Progenitor cell of endocrine pancreas (in vitro differentiated cells): ENCODE results near the gene TMC6. TPM values are rescaled to one million over a fixed set of nuclear protein-coding genes. Genes with fewer than 3 reads are reported as not detected.
A peak's percentile ranks its signal among the peaks of the same experiment; 100 is the strongest.

ENCODE experiments used
- DNase-seq: peaks from one replicate; pipeline ENCODE4 v3.0.0; 2021; ENCODE audit warnings: low spot score; ENCODE audit not compliant: unreplicated experiment
- H3K27ac Mint-ChIP-seq: 2 replicates; pipeline ENCODE4 v1.8.0; 2021; ENCODE audit warnings: mild to moderate bottlenecking, moderate library complexity, mixed read lengths
- H3K27me3 Mint-ChIP-seq: 2 replicates; pipeline ENCODE4 v1.8.0; 2021; ENCODE audit warnings: mixed read lengths
- H3K36me3 Mint-ChIP-seq: 2 replicates; pipeline ENCODE4 v1.8.0; 2022; ENCODE audit warnings: mixed read lengths; ENCODE audit not compliant: insufficient read depth
- H3K4me1 Mint-ChIP-seq: 2 replicates; pipeline ENCODE4 v1.8.0; 2021; ENCODE audit warnings: low read depth, mixed read lengths
- H3K4me3 Mint-ChIP-seq: 2 replicates; pipeline ENCODE4 v1.8.0; 2021; ENCODE audit warnings: low read depth, mild to moderate bottlenecking, moderate library complexity, mixed read lengths
- H3K9me3 Mint-ChIP-seq: 2 replicates; pipeline ENCODE4 v1.8.0; 2021; ENCODE audit warnings: low read depth, mixed read lengths
- total RNA-seq: library from RNA; stranded (reverse); gene quantifications from 2 replicates; pipeline ENCODE4 v1.2.1, GENCODE V29; 2021
- TF ChIP-seq, protein P1 (sequence below): fragments of 200-600 bp; sonication (generic); IDR thresholded peaks from one replicate; pipeline ENCODE4 v1.5.0; 2021; ENCODE audit warnings: antibody characterized with exemption, mild to moderate bottlenecking; ENCODE audit not compliant: unreplicated experiment

Gene TMC6
- total RNA-seq, 1 donor from 2014 or later = 134 TPM

DNA sequence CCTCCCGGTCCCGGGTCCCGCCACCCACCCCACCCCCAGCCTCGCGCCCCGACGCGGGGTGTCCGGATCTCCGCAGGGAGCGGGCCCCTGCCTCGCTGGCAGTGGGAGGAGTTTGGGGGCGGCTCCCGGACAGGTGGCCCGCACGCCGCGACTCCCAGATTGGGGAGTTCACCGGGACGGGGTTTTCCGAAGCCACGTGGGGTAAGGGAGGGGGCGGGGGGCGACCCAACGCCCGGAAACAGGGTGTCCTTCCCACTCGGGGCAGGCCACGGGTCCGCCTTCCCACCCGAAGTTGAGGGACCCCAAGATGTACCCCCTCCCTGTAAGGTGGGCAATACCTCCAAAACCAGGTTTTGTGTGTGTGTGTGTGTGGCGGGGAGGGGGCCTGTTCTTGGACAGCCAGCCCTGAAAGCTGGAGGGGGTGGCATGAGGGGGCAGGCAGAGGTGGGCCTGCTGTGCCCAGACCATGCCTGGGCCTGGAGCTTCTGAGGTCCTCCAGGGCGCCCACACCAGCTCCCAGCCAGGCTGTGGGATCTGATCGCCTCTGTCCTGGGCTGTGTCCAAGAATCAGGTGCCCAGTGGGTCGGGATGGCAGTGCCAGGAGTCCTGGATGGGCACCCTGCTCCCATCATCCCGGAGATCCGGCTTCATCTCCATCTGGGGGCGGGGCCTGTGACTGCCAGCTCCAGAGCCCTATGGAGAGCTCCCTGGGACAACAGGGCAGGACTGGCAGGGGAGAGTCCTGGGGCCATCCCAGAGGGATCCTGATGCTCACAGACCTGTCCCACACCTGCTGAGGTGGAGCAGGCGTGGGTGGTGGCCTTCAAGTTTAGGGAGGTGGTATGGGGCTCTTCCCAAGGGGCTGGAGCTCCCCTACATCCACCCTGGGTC is 40.6 kb upstream of the TMC6 start:
- peaks cover 4% of the 10 kb centered on the region for H3K36me3 Mint-ChIP-seq
- no peaks in the 10 kb centered on the region for H3K27me3 Mint-ChIP-seq
- peak; percentile 28 for DNase-seq
- TF ChIP-seq, protein P1, sequence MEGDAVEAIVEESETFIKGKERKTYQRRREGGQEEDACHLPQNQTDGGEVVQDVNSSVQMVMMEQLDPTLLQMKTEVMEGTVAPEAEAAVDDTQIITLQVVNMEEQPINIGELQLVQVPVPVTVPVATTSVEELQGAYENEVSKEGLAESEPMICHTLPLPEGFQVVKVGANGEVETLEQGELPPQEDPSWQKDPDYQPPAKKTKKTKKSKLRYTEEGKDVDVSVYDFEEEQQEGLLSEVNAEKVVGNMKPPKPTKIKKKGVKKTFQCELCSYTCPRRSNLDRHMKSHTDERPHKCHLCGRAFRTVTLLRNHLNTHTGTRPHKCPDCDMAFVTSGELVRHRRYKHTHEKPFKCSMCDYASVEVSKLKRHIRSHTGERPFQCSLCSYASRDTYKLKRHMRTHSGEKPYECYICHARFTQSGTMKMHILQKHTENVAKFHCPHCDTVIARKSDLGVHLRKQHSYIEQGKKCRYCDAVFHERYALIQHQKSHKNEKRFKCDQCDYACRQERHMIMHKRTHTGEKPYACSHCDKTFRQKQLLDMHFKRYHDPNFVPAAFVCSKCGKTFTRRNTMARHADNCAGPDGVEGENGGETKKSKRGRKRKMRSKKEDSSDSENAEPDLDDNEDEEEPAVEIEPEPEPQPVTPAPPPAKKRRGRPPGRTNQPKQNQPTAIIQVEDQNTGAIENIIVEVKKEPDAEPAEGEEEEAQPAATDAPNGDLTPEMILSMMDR = no peak
- peak overlapping the region; percentile 73 for H3K4me3 Mint-ChIP-seq
- H3K27ac Mint-ChIP-seq = no peak overlapping the region
- no peaks in the 10 kb centered on the region for H3K9me3 Mint-ChIP-seq
- no peaks in the 10 kb centered on the region for H3K4me1 Mint-ChIP-seq

GRCh38 chr17:78168242-78168902 is 39.8 kb upstream of the TMC6 start, which contains the start of gene SYNGR2:
Gene SYNGR2 (plus strand): TSS chr17:78168581. CDS start chr17:78168617, 36 bp downstream.
- no peaks in the 10 kb centered on the region for H3K9me3 Mint-ChIP-seq
- H3K27ac Mint-ChIP-seq = no peak within 1 kb of the TSS
- TF ChIP-seq, protein P1 = no peak
- peak; percentile 87 for DNase-seq
- peaks cover 2% of the 10 kb centered on the region for H3K36me3 Mint-ChIP-seq
- H3K4me1 Mint-ChIP-seq = no peaks in the 10 kb centered on the region
- H3K27me3 Mint-ChIP-seq = no peaks in the 10 kb centered on the region
- H3K4me3 Mint-ChIP-seq = peak within 1 kb of the TSS; percentile 73

DNA sequence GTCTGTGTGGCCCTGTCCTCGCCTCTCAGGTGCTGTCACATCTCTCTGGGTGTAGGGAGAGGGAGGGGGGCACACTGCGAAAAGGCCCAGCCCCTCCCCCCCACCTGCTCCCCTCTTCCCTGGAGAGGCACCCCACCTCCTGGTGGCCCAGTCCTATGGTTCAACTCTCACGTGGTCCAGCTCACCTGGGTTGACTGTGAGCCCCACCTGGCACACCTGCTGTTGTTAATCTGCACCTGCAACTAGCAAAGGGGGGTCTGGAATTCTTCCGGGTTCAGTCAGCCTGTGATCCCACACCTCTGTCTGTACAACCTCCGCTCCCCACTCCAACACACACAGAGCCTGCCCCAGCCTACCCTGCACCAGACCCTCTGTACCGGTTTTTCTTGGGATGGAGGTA is 37.9 kb upstream of the TMC6 start:
- H3K9me3 Mint-ChIP-seq = no peaks in the 10 kb centered on the region
- H3K36me3 Mint-ChIP-seq = no peaks in the 10 kb centered on the region
- no peaks in the 10 kb centered on the region for H3K27me3 Mint-ChIP-seq
- H3K4me1 Mint-ChIP-seq = no peaks in the 10 kb centered on the region
- no peak for DNase-seq
- H3K4me3 Mint-ChIP-seq = no peak overlapping the region
- TF ChIP-seq, protein P1 = no peak
- no peak overlapping the region for H3K27ac Mint-ChIP-seq

DNA sequence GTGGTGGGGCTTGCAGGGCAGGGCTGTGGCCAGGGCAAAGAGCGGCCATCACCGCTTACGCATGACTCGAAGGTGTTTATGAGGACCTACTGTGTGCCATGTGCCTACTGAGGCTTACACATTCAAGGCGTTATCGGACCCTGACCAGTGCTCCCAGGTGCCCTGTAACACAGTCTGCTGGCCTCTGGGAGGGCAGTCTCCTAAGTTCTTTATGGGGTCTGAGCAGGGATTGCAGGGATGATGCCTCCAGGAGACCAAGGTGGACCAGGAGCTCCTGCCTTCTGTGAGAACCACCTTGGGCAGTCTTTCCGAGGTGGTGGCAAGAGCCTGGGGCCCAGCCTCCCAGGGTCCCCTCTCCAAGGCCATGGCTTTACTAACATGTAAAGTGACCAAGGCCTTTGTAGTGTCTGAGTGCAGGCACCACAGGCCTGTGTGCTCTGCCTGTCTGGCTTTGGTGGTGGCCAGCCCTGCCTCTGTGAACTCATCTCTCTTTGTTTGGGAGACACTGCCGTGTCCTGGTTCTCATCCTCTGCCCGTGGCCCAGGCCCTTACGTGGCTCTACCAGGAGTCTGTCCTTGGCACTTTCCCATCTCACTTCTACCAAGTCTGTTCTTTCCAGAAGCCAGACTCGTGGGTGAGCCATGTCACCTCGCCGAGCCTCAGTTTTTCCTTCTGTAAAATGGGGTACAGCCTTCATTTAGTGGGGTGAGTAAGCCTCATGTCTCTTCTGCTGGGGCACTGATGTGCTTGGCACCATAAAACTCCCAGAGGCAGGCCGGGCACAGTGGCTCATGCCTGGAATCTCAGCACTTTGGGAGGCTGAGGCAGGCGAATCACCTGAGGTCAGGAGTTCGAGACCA is 36.4 kb upstream of the TMC6 start:
- Mint-ChIP-seq H3K27ac (no peak overlapping the region), H3K27me3 (no peaks in the 10 kb centered on the region), H3K36me3 (no peaks in the 10 kb centered on the region), H3K4me1 (no peaks in the 10 kb centered on the region), H3K4me3 (no peak overlapping the region), H3K9me3 (no peaks in the 10 kb centered on the region)
- TF ChIP-seq, protein P1 = no peak
- no peak for DNase-seq
